SW480 (cell line): ENCODE results near the gene CEBPG.

ENCODE experiments used
- DNase-seq: peaks from one replicate; pipeline ENCODE4 v3.0.0-alpha.2; 2016; ENCODE audit warnings: low spot score

CEBPG gene

GRCh38 chr19:33406521-33407139, 33.1 kb downstream of the CEBPG start:
- peak; percentile 38 for DNase-seq

- no peak for DNase-seq
These were observed 33.6 kb downstream of the CEBPG start for GRCh38 chr19:33407140-33407551.

GRCh38 chr19:33407716-33408115, 34.2 kb downstream of the CEBPG start:
- no peak for DNase-seq

GRCh38 chr19:33408116-33408515, 34.6 kb downstream of the CEBPG start:
- DNase-seq = no peak

- DNase-seq = no peak
These were observed 35.3 kb downstream of the CEBPG start for GRCh38 chr19:33408538-33409434.

GRCh38 chr19:33409906-33410685, 36.6 kb downstream of the CEBPG start:
- no peak for DNase-seq

GRCh38 chr19:33410915-33411401, 37.4 kb downstream of the CEBPG start:
- DNase-seq = no peak

GRCh38 chr19:33411621-33412180, 38.2 kb downstream of the CEBPG start:
- no peak for DNase-seq

GRCh38 chr19:33412601-33413425, 39.3 kb downstream of the CEBPG start:
- no peak for DNase-seq

GRCh38 chr19:33413426-33413725, 39.9 kb downstream of the CEBPG start:
- DNase-seq = no peak

GRCh38 chr19:33413868-33414666, 40.6 kb downstream of the CEBPG start:
- DNase-seq = no peak

GRCh38 chr19:33414667-33415605, 41.4 kb downstream of the CEBPG start:
- DNase-seq = no peak

- peak; percentile 89 for DNase-seq
These were observed 43.1 kb downstream of the CEBPG start for GRCh38 chr19:33416307-33417215.

GRCh38 chr19:33417751-33418150, 44.2 kb downstream of the CEBPG start:
- DNase-seq = no peak

- DNase-seq = no peak
These were observed 45.0 kb downstream of the CEBPG start for GRCh38 chr19:33418461-33418860.

- DNase-seq = no peak
These were observed 45.6 kb downstream of the CEBPG start for GRCh38 chr19:33418871-33419787.

GRCh38 chr19:33419788-33420130, 46.2 kb downstream of the CEBPG start:
- no peak for DNase-seq
